Peyer's patch (tissue), 4 donors: Measurements from ENCODE around the gene NIBAN1.

Source experiments
- CTCF ChIP-seq, 6 experiments: fragments of 450-650 bp in 4 of 6; fragments of 200-600 bp in 2 of 6; sonication (generic) in 1 of 6; IDR thresholded peaks; one replicate each; pipeline ENCODE4 v1.5.1; 2017 to 2019; ENCODE audit warnings: antibody characterized with exemption in 6 of 6, mild to moderate bottlenecking in 3 of 6, moderate library complexity in 1 of 6
- POLR2A ChIP-seq, 2 donors: fragments of 450-650 bp; IDR thresholded peaks; one replicate each; pipeline ENCODE4 v1.5.1; 2017; ENCODE audit warnings: antibody characterized with exemption in 2 of 2, mild to moderate bottlenecking in 2 of 2, moderate library complexity in 2 of 2

DNA sequence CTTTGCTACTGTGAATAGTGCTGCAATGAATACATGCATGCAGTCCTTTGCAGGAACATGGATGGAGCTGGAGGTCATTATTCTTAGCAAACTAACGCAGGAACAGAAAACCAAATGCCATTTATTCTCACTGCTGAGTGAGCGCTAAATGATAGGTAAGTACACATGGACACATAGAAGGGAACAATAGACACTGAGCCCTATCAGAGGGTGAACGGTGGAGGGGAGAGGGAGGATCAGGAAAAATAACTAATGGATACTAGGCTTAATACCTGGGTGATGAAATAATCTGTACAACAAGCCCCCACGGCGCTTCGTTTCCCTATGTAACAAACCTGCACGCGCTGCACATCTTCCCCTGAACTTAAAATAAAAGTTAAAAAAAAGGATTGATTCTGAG lies 8.9 kb downstream of the NIBAN1 start:
- TF ChIP-seq CTCF (IDR thresholded peaks at IDR 0.05): no peak
- no peak for TF ChIP-seq POLR2A (IDR thresholded peaks at IDR 0.05)
